NCI-H1105 (cell line): ENCODE measurements around the gene FOXN3.

Experiments
- DNase-seq: peaks from one replicate; lab custom pipeline; 2025; lab: John Stamatoyannopoulos, UW

FOXN3 gene

DNA sequence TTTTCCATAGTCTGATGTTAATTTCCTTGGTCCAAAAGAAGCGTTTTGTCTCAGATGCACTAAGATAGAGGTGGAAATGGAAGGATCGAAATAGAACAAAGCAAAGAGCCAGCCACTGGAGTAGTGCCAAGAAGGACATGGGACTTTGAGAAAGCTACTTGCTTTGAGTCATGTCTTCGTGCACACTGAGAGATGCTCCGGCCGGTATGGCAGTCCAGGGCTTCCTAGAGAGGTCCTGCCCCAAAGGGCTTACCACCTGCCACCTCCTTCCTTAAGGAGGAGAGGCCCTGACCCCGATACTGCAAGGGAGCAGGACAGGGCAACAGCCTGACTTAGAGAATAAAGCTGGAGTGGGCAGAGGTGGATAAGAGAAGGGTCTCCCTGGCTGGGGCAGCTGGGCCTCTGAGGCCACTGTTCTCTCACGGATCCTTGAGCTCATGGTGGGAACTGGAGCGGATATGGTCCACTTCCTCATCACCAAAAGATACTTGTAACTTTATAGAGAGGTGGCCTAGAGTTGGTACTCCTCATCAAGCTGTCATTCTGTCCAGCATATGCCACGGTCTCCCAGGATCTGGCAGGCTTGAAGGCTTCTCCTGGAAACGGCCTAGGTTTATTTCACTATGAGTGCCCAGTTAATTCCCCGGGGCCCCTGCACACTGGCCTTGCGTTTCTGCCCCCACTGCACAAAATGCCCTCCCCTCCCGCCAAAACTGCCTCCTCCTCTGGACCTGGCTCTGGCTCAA is 57.4 kb downstream of the FOXN3 start:
- DNase-seq = no peak

DNA sequence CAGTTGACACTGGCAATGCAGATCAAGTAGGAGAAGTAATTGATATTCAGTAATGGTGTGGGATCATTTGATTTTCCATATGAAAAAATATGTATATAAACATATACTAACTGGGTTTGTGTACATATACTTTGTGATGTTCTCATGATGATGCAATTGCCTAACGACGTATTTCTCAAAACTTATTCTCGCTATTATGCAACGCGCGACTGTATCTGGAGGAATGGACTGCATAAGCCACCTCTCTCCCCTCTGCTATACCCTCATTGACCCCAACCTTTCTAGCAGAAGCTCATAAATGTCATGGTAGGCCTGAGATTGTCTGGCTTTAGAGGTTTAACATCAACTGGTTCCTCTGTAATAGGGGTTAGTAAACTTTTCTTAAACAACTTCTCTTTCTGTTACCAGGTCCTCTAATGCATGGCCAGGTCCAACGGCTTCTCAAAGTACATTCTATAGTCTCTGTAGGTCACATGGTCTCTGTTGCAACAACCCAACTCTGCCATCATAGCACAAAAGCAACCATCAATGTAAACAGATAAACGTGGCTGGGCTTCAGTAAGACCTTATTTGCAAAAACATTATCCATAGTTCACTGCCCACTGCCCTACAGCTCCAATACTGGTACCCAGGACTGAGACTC is 59.3 kb downstream of the FOXN3 start:
- DNase-seq = no peak

DNA sequence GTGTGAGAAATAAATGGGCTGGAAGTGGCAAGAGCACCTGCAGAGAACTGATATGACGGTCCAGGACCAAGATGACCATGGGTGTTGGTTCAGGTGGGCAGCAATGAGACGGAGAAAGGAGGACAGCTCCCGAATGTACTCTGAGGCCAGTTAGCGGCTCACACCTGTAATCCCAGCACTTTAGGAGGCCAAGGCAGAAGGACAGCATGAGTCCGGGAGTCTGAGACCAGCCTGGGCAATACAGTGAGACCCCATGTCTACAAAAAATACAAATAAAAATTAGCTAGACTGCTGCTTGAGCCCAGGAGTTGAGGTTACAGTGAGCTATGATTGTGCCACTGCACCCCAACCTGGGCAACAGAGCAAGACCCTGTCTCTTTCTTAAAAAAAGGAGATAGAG is 60.1 kb downstream of the FOXN3 start:
- DNase-seq = no peak

DNA sequence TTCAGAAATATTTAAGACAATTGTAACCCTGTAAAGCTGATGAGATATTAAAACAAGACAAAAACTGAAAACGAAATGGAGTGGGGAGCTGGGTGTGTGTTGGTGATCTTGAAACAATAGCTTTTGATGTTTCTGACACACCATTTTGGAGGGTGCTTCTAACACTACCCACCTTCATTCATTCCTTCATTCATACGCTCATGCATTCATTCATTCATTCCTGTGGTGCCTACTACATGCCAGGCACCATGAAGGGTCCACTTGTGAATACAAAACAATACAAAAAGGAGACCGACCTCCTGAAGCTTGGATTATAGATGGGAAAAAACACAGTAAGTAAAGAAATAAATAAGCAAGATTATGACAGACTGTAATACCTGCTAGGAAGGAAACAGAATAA is 60.5 kb downstream of the FOXN3 start:
- no peak for DNase-seq

DNA sequence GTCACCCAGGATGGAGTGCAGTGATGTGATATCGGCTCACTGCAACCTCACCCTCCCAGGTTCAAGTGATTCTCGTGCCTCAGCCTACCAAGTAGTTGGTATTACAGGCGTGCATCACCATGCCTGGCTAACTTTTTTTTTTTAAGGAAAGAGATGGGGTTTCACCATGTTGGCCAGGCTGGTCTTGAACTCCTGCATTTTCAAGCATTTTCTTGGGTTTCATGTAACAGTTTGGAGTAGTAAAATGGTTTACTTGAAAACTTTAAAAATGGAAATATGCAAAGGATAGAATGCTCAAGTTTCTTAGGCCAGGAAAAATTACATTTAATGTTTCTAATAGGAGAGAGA is 63.3 kb downstream of the FOXN3 start:
- DNase-seq = no peak

DNA sequence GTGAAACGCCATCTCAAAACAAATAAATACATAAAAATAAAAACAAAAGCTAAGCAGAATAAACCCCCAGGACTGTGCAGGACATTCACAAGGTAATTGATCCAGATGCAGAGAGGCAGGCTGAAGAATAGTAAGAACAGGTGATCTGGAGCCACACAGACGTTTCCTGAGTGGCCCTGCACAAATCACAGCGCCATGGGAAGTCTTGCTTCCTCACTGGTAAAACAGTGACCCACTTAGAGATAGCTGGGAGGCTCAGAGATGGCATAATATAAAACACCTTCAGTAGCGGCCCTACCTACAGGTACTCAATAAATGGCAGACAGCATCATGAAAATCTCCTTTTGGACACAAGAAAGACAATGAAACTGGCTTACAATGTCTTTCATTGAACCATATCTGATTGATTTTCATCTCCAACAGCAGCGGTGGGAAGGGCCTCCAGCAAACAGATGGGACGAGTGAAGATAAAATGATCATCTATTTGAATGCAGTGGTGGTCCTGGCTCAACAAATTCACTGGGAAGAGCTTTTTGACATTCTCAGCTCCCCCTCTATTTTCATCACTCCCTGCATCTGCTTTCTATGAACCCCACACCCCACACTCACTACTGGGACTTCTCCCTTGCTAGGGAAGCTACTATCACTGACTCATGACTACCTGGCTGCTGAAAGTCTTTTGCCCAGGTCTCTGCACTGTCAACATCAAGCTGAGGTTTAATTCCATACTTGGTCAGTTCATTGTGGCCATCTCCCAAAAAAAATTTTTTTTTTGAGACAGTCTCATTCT is 63.9 kb downstream of the FOXN3 start:
- DNase-seq = no peak

DNA sequence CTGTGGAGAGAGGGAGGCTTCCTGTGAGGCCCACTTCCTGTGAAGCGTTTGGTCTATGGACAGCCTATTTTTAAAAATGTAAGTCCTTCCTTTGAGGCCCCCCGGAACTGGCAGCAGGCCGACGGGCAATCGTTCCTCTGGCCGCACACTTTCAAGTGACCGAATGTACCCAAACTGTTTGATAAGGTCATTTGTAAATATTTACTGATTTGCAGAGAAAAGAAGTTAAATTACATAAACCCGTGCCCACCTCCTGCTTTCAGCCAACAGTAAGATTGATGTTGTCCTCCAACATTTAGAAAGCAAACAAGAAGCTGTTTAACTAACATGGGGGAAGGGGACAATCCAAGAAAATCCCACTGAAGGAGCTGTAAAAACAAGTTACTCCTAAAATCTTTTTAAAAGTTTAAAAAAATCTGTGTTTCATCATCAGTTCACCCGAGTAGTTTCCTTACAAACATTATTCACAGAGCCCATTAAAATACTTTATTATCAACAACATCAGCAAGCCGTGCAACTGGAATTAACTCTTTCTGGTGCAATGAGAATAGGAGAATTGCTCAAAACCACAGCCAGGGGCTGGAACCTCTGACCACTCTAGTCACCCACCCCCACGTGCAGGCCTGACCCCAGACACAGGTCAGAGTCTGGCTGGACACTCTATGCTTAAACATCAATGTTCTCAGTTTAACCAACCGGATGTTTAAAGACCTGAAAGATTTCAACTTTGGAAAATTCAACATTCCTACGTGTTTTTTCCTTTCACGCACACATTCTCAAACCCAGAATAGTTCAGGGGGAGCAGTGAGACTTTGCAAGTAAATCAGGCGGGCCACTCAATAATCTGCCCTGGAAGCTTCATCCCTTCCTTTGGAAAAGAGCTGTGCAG is 65.3 kb downstream of the FOXN3 start:
- no peak for DNase-seq

DNA sequence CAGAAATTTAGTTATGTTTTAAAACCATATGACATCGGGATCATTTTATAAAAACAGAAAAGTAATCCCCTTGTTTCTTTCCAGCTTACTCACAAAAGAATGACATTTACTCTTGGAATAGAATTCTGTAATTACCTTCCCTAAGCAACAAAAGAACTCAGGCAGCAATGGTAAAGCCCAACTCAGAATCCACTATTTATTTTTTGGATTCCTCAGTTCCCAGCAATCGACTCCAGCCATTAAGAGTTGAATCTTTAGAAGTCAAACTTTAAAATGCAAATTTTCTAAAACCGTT is 65.9 kb downstream of the FOXN3 start:
- no peak for DNase-seq

DNA sequence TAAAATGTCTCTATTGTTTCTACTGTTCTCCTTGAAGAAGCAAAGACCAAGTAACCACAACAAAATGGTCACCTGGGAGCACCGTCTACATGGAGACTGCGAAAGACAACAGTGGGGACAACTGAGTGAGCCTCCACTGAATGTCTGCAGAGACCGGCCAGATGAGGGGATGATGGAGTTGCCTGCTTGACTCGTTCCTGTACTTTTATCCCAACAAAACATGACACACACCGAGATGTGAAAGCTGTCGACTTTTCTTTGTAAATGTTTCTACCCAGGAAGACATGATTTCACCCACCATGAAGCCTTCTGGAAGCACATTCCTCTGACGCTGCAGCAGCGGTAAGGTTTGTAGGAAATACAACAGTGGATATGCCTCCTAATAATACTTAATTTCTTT is 66.9 kb downstream of the FOXN3 start:
- no peak for DNase-seq

DNA sequence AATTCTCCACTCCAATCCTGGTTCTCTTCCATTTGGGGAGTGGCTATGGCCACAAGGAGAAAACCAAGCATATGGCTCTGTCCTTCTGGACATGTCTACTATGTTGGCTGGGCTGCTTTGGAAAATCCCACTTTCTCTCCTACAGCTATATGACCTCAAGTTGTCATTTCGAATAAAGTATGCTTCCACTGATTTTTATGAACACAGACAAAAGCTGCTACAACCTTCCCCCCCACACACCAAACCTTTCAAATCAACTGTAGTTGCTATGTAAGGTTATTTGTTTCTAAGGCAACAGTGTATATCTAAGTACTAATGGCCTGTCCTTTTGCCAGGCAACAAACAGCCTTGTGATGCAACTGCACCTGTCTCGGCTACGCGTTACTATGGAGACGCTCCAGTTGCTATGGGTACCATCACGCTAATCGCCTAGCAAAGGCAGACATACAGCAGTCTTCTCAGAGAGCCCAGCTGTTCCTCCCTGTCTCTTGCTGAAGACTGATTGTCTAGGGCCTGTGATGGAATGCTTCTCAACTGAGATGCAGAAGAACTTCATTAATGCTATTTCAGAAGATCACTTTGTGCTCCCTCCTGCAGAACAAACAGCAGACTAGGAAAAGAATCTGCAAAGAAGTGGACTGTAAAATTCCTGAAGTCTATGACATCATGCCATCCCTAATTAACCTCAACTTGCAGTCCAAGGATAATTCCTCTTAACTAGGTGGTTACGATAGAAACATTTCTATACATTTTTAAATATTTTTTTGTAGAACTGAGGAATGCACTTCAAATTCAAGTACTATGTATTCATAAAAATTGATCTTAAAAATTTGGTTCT is 67.6 kb downstream of the FOXN3 start:
- DNase-seq = peak; percentile 98

DNA sequence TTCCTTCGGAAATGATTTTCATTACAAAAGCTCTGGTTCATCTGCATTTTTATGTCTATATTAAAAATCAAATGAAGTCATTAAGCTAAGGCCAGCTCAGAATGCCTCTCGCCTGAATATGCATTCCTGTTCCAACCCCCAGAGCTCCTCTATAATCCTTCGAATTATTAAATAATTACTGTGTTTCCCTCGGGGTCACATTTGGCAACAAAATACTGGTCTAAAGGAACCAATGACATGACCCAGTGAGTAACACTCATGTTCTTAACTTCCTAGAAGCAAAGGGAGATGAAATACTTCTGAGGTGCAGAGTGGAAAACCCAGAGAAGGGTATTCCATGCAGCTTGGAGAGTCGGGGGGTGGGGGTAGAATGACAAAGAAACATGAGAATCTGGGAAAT is 68.3 kb downstream of the FOXN3 start:
- no peak for DNase-seq

DNA sequence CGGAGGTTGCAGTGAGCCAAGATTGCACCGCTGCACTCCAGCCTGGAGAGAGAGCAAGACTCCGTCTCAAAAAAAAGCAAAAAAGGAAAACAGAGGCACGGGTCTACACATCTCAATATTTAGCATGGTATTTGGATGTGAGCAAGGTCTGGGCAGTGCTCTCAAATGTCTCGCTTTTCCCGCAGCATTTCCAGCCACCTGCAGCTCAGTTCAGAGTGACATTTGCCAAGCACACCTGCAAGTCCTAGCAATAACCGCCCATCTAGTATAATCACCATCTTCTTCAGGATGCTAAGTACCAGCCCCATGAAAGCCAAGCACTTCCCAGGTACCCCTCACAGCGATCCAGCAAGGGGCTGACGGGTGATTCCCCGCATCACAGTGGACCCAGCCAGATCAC is 69.1 kb downstream of the FOXN3 start:
- no peak for DNase-seq

DNA sequence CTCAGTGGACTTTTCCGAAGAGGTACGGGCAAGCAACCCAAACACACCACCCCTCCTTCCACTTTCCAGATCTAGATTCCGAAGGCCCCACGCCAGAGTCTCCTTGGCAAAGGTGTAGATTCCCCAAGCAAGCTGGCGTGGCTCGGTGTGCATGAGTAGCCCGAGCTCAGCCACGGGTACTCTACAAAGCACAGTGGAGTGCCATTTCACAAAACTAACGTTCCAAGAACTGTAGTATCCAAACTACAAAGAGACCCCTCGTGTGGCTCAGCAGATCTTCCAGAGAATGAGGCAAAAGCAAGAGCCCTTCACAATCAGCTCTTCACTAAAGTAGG is 72.1 kb downstream of the FOXN3 start:
- no peak for DNase-seq

DNA sequence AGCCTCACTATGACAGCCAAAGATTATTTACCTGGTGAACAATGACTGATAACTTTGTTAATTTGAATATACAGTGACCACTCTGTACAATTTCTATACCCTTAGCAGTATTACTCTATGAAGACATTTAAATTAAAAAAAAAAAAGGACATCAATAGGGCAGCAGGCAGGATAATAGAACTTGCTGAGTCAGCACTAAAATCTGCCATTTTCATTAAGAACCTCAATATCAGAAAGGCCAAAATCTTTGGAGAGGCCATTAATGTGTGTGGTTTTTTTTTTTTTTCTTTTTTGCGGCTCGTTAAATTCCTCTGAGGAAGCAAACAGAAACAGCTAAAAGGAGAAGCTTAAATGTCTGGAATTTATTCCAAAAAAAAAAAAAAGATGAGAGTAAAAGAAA is 73.7 kb downstream of the FOXN3 start:
- no peak for DNase-seq

DNA sequence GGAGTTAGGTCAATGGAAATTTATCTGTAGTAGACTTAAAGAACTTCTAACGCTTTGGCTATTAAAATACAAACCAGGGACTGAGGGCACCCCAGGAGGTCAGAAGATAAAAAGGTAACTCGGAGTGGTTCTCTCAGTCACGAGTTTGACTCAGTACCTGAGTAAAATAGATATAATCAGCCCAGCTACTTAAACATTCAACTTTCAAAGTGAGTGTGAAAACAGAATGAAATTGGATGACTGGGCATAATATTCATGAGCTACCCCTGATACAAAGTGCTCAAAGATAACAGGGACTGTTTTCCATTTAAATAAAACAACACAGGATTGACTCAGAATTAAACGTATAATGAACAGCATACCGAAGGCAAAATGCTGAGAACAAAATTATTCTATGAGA is 75.0 kb downstream of the FOXN3 start:
- no peak for DNase-seq

DNA sequence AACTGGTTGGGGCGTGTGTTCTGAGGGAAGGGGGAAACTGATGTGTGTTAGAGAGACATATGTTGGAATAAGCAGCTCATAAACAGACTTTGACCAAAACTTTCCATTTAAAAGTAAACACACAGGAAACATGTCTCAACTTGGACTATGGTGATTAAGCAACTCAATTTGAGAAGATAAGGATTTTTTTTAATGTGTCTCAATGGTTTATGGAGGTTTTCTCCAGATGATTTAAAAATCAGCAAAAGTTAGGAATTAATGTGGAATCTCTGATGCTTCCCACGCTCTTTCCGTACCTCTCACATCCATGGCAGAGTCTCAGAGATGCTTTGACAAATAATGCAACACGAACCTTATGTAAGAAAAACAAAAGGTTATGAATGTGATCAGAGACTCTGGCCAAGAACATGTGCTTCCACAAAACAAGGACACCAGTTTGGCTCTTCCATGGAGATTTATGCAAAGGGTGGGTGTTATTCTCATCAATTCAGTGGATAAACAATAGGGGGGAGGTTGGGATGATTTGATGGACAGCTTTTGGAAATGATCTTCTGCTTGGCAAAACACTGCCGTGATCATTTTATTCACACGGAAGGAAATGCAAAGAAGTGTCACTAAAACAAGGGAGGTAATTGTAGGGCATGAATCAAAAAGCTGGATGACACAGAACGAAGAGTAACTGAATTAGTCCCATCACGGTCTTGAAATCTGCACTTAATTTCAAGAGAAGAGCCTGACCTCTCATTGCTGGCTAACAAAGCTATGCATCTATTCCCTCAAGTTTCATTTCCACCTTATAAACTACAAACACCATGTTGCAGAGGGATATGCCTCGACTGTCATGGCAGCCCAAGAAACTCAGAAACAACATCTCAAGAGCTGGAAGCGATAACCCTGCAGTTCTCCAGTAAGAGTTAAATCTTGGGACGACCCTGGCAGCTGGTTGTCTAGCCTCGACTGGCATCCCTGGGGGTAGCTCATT is 76.5 kb downstream of the FOXN3 start:
- no peak for DNase-seq

DNA sequence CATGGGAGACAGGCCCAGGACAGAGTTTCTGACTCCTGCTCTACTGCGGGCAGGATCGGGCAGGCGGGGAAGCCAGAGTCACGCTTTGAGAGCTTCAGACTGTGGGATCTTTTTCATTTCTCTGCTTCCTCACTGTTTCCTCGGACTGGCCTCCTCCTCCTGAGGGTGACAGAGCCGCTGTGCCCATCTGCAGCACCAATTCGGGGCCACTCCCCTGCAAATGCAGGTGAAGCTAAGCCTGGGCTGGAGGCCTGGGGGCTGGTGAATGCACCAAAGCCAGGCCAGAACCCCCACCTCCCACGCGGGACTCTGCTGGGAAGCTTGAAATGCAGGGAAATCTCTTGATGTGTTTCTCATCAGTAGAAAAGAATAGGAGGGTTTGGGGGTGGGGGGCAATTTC is 77.5 kb downstream of the FOXN3 start:
- no peak for DNase-seq

DNA sequence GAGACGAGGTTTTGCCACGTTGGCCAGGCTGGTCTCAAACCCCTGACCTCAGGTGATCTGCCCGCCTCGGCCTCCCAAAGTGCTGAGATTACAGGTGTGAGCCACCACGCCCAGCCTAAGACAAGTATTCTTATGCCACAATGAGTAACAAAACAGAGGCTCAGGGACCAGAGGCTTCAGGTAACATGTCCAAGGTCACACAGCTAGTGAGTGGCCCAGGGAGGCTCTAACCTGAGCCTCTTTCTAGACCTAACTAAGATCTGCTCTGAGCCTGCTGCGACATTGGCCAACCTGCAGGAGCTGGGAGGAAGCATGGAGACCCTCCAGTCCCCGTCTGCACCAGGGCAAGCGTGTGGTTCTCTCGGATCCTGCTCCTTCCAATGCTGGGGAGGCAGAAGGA is 77.9 kb downstream of the FOXN3 start:
- no peak for DNase-seq

DNA sequence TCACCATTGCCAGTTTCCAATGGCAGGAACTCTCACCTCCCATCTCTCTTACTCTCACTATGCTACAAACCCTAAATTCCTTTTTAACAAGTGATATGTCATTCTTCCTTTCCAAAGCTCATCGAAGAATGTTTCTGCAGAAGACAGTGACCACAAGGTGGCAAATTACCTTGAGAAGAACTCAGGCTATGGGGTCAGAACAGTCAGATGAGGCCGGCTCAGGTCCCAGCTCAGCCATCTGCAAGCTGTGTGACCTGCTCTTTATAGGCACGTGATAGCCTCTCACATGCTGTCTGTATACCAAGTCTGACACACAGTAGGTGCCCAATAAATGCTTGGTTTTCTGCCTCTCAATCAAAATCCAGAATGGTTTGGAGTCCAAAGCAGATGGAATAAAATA is 80.7 kb downstream of the FOXN3 start:
- DNase-seq = no peak

DNA sequence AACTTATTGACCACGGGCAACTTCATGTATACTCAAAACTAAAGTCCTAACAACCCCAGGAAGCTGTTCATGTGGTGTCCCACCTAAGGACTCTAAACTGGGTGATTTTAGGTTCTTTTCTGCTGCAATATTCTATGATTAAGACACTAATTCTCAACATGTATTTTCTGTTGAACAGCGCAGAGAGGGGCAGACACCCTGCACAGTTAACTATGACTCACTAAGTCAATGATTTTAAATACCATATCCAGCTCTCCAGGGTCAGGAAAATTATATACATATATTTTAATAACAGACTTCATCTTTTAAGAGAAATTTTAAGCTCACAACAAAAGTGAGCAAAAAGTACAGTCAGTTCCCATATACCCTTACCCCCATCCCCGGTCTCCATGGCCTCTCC is 85.0 kb downstream of the FOXN3 start:
- no peak for DNase-seq

DNA sequence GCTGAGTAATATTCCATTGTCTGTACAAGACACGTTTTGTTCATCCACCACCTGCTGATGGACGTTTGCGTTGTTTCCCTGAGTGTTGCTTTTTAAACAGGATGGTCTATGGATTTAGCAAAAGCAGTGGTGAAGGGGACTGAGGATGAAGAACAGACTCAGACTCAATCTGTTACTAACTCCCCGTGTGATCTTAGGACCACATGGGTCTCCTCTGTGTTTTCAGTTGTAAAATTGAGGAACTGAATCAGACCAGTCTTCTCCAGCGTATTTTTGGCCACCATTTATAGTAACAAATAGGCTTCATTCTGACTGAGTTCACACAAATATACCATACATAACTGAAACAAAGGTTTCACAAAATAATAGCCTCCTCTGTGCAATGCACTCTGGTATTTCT is 85.6 kb downstream of the FOXN3 start:
- DNase-seq = no peak
